Esophagus squamous epithelium (tissue), 4 donors: ENCODE results near the gene WNT7B.

ENCODE experiments used
- POLR2A ChIP-seq, 4 donors: fragments of 450-650 bp; IDR thresholded peaks; one replicate each; pipeline ENCODE4 v1.6.1; 2017; ENCODE audit warnings: antibody characterized with exemption in 4 of 4, mild to moderate bottlenecking in 4 of 4, moderate library complexity in 3 of 4
- TF ChIP-seq, protein P1 (sequence below), 6 experiments: fragments of 450-650 bp in 4 of 6; fragments of 200-600 bp in 2 of 6; sonication (generic) in 2 of 6; IDR thresholded peaks; one replicate each; pipeline ENCODE4 v1.5.1; 2016 to 2019; ENCODE audit warnings: antibody characterized with exemption in 6 of 6, mild to moderate bottlenecking in 4 of 6, moderate library complexity in 4 of 6

DNA sequence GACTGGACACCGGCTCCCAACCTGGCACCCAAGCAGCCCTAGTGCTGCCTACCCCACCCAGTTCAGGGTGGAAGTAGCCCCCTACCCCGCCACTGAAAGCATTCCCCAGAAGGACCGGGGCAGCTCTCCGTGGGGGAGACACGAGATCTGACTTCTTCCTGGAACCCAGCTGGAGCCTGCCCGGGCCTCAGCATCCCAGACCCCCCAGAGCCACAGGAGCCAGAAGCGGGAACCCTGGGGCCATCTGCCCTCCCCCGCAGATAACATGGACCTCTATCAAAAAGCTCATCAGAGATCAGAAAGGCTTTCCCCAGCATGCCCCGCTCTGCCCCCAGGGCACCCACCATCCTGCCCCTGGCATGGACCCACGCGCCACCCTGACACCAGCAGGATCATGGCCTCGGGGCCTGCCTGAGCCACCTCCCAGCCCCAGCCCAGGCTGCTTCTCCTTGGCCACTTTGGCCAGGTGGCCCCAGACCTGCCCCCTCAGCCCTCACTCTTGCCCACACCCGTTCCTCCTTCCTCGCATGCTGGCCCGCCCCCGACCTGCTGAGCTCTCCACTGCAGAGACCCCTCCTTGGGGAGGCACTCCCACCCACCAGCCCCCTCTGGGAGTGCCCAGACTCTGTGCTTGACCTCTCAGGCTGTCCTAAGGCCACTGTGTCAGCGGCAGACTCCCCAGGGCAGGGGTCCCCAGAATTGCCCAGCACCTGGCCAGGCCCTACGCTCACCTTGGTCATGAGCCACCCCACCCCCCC lies 17.1 kb downstream of the WNT7B start:
- TF ChIP-seq, protein P1, sequence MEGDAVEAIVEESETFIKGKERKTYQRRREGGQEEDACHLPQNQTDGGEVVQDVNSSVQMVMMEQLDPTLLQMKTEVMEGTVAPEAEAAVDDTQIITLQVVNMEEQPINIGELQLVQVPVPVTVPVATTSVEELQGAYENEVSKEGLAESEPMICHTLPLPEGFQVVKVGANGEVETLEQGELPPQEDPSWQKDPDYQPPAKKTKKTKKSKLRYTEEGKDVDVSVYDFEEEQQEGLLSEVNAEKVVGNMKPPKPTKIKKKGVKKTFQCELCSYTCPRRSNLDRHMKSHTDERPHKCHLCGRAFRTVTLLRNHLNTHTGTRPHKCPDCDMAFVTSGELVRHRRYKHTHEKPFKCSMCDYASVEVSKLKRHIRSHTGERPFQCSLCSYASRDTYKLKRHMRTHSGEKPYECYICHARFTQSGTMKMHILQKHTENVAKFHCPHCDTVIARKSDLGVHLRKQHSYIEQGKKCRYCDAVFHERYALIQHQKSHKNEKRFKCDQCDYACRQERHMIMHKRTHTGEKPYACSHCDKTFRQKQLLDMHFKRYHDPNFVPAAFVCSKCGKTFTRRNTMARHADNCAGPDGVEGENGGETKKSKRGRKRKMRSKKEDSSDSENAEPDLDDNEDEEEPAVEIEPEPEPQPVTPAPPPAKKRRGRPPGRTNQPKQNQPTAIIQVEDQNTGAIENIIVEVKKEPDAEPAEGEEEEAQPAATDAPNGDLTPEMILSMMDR (IDR thresholded peaks at IDR 0.05): no peak
- TF ChIP-seq POLR2A (IDR thresholded peaks at IDR 0.05): no peak
